NCI-H510A (cell line): ENCODE measurements around the gene CLTC.

ENCODE experiments used
- DNase-seq: peaks from one replicate; lab custom pipeline; 2025; lab: John Stamatoyannopoulos, UW

CLTC gene

GRCh38 chr17:59727817-59728533 lies 108.3 kb downstream of the CLTC start:
- DNase-seq = no peak

- DNase-seq = no peak
Observed at GRCh38 chr17:59730268-59730834, 110.7 kb downstream of the CLTC start.

DNA sequence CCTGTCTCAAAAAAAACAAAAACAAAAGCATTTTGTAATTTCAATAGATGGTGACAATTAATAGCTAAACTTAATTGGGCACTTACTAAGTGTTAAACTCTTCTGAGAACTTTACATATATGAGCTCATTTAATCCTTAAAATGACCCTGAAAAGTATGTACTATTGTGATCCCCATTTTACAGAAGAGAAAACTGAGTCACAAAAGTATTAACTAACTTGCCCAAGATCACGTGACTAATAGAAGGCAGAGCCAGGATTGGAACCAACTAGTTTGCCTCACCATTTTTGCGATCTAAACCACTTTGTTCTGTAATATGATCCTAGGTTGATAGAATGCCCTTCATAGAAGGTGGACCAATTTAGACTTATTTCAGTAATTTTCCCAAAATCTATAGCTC lies 114.0 kb downstream of the CLTC start:
- no peak for DNase-seq

DNA sequence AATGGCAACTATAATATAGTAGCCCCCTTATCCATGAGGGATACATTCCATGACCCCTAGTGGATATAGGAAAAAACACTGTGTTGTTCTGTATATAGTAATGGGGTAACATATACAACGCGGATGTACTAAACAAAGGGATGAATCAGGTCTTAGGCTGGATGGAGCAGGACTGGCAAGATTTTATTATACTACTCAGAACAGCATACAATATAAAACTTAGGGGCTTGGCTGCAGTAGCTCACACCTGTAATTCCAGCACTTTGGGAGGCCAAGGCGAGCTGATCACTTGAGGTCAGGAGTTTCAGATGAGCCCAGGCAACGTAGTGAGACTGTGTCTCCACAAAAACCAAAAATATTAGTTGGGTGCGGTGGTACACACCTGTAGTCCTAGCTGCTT lies 114.5 kb downstream of the CLTC start:
- DNase-seq = no peak

DNA sequence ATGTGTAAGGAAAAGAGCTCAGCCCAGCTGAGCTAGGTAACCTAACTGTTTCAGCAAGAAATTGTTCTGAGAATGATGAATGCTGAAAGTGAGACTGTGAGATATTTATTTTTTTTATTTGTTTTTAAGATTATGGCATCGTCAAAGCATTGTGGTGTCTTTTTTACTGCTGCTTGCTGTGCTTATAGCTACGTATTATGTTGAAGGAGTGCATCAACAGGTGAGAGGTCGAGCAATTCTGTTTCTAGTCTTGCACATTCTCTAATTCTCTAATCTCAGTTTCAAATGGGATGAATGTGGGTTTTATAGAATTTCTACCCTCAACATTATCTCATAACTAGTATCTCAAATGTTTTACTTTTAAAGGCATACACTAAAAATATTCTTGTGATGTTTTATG lies 117.6 kb downstream of the CLTC start:
- no peak for DNase-seq

DNA sequence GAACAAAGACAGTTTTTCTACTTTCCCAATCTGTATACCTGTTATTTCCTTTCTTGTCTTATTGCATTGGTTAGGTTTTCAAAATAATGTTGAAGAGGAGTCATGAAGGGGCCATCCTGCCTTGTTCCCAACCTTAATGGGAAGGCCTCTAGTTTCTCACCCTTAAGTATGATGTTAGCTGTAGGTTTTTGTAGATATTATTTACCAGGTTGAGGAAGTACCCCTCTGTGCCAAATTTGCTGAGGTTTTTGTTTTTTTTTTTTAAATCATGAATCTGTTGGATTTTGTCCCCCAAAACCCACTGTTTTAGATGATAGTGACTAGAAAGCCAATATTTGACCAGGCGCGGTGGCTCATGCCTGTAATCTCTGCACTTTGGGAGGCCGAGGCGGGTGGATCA lies 124.1 kb downstream of the CLTC start:
- no peak for DNase-seq

DNA sequence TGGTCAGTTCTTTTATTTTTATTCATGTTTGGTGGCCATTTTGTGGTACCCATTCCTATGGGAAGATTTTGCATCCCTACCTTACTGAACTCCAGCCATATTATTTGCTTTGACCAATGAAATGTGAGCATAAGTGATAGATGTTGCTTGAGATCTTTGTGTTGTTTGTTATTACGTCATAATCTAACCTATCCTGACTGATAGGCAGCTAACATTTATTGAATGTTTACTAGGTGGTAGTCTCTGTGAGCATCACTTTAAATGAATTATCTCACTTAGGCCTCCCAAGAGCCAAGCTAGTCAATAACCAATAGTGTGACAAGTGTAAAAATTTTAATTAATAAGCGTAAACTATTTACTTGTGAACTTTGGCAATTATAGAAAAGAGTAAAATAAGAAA lies 125.3 kb downstream of the CLTC start:
- no peak for DNase-seq
